ENCODE data around the gene ZEB2.

DNA sequence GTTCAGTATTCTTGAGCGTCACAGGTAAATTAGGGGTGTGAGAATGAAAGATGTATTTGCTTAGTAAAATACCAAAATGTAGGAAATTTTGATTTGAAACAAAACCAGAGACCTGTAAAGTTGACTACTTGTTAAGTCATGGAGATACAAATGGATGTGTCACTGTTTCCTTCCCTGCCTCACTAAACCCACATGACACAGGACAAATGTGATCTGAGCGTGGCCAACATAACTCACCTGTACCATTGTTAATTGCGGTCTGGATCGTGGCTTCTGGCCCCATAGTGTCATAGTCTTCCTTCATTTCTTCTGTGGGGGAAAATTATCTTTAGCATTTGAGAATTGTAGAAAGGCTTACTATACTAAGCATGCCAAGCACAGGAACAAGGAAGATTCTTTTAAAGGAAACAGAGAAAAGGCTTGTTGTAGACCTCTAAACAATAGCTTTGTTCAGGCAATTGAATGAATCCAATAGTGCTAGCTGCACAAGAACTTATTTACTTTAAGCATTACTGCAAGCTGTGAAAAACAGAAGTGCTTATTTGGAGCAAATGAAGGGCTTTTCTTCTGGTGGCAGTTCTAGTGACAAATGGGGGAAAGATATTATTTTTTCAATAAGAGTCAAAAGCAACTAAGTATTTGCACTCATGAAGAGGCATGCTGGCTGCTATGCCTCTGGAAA lies 95.2 kb downstream of the ZEB2 start:
- TF ChIP-seq POLR2A (IDR thresholded peaks at IDR 0.05): no peak
- TF ChIP-seq, protein P1, sequence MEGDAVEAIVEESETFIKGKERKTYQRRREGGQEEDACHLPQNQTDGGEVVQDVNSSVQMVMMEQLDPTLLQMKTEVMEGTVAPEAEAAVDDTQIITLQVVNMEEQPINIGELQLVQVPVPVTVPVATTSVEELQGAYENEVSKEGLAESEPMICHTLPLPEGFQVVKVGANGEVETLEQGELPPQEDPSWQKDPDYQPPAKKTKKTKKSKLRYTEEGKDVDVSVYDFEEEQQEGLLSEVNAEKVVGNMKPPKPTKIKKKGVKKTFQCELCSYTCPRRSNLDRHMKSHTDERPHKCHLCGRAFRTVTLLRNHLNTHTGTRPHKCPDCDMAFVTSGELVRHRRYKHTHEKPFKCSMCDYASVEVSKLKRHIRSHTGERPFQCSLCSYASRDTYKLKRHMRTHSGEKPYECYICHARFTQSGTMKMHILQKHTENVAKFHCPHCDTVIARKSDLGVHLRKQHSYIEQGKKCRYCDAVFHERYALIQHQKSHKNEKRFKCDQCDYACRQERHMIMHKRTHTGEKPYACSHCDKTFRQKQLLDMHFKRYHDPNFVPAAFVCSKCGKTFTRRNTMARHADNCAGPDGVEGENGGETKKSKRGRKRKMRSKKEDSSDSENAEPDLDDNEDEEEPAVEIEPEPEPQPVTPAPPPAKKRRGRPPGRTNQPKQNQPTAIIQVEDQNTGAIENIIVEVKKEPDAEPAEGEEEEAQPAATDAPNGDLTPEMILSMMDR (IDR thresholded peaks at IDR 0.05): no peak

Measured in adrenal gland (tissue), 5 donors.